Measurements from ENCODE around the gene ANLN.

GRCh38 chr7:36439624-36440023 lies 50.0 kb downstream of the ANLN start:
- no peak for TF ChIP-seq CTCF (IDR thresholded peaks at IDR 0.05)
- no peak for TF ChIP-seq POLR2A (IDR thresholded peaks at IDR 0.05)
- TF ChIP-seq EP300 (IDR thresholded peaks at IDR 0.05) = no peak
- TF ChIP-seq POLR2AphosphoS5 (IDR thresholded peaks at IDR 0.05) = no peak
